ENCODE results near the gene NEMP2.

GRCh38 chr2:190514676-190515075, 19.8 kb downstream of the NEMP2 start:
- TF ChIP-seq, protein P1, sequence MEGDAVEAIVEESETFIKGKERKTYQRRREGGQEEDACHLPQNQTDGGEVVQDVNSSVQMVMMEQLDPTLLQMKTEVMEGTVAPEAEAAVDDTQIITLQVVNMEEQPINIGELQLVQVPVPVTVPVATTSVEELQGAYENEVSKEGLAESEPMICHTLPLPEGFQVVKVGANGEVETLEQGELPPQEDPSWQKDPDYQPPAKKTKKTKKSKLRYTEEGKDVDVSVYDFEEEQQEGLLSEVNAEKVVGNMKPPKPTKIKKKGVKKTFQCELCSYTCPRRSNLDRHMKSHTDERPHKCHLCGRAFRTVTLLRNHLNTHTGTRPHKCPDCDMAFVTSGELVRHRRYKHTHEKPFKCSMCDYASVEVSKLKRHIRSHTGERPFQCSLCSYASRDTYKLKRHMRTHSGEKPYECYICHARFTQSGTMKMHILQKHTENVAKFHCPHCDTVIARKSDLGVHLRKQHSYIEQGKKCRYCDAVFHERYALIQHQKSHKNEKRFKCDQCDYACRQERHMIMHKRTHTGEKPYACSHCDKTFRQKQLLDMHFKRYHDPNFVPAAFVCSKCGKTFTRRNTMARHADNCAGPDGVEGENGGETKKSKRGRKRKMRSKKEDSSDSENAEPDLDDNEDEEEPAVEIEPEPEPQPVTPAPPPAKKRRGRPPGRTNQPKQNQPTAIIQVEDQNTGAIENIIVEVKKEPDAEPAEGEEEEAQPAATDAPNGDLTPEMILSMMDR (IDR thresholded peaks at IDR 0.05): no peak
- TF ChIP-seq ZFX (IDR thresholded peaks at IDR 0.05; ENCODE audit: borderline replicate concordance): no peak
